Subcutaneous abdominal adipose tissue (tissue), 5 donors: ENCODE measurements around the gene WRNIP1.

Experiments used
- H3K27ac ChIP-seq: one replicate; pipeline ENCODE4 v1.7.0; 2013; ENCODE audit warnings: low read depth, mild to moderate bottlenecking, inconsistent platforms, low read length, moderate library complexity
- H3K27me3 ChIP-seq, 5 donors: one replicate each; pipeline ENCODE4 v1.7.0; 2013; ENCODE audit warnings: low read length in 5 of 5, inconsistent platforms in 1 of 5; ENCODE audit not compliant: control insufficient read depth in 5 of 5, insufficient read depth in 4 of 5
- H3K36me3 ChIP-seq, 5 donors: one replicate each; pipeline ENCODE4 v1.7.0; 2013; ENCODE audit warnings: low read length in 5 of 5; ENCODE audit not compliant: control insufficient read depth in 5 of 5, insufficient read depth in 5 of 5
- H3K4me1 ChIP-seq, 5 donors: one replicate each; pipeline ENCODE4 v1.7.0; 2013; ENCODE audit warnings: low read length in 5 of 5, mild to moderate bottlenecking in 3 of 5, moderate library complexity in 1 of 5; ENCODE audit not compliant: control insufficient read depth in 5 of 5, insufficient read depth in 5 of 5
- H3K4me3 ChIP-seq, 5 donors: one replicate each; pipeline ENCODE4 v1.7.0; 2013; ENCODE audit warnings: low read length in 5 of 5, low read depth in 1 of 5
- H3K9ac ChIP-seq, 5 donors: one replicate each; pipeline ENCODE4 v1.7.0; 2013; ENCODE audit warnings: low read length in 5 of 5, mild to moderate bottlenecking in 4 of 5, moderate library complexity in 3 of 5
- H3K9me3 ChIP-seq, 5 donors: one replicate each; pipeline ENCODE4 v1.7.0; 2013; ENCODE audit warnings: low read length in 5 of 5; ENCODE audit not compliant: control insufficient read depth in 5 of 5
- donor health status: healthy.
- donor health status: healthy.
- donor health status: healthy.
- donor health status: healthy.
- donor health status: healthy.

The WRNIP1 gene

DNA sequence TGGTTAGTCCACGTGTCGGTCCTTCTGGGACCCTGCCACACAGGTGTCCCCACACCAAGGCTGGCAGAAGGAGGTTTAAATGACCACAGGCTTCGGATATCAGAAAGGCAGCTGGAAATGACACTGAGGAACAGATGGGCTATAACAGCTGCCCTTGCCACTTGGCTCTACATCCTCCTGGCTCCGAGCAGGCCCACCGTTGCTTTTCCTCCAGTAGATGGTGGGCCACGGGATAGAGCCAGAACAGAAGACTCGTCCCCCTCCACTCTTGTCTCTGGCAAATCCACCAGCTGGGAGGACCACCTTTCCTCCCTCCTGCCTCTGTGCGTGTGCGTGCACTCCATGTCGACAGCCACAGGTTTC, 17.6 kb downstream of the WRNIP1 start:
- no peak overlapping the region for H3K27ac ChIP-seq
- no peaks in the 10 kb centered on the region for H3K9me3 ChIP-seq
- no peak overlapping the region for H3K4me3 ChIP-seq
- H3K27me3 ChIP-seq = no peaks in the 10 kb centered on the region
- peaks cover 3 to 72% (median 59%) of the 10 kb centered on the region in 5 donors for H3K36me3 ChIP-seq
- H3K9ac ChIP-seq = no peak overlapping the region
- H3K4me1 ChIP-seq = no peaks in the 10 kb centered on the region

- Histone ChIP-seq H3K4me3 (no peak overlapping the region), H3K9me3 (no peaks in the 10 kb centered on the region), H3K4me1 (no peaks in the 10 kb centered on the region), H3K27ac (no peak overlapping the region), H3K9ac (no peak overlapping the region), H3K36me3 (peaks cover 3 to 74% (median 60%) of the 10 kb centered on the region in 5 donors), H3K27me3 (no peaks in the 10 kb centered on the region)
These were observed 18.2 kb downstream of the WRNIP1 start for GRCh38 chr6:2783188-2783963.

- Histone ChIP-seq H3K9ac (no peak overlapping the region), H3K4me3 (no peak overlapping the region), H3K36me3 (peaks cover 3 to 67% (median 57%) of the 10 kb centered on the region in 5 donors), H3K27ac (no peak overlapping the region), H3K9me3 (no peaks in the 10 kb centered on the region), H3K4me1 (no peaks in the 10 kb centered on the region), H3K27me3 (no peaks in the 10 kb centered on the region)
These were observed 18.9 kb downstream of the WRNIP1 start for GRCh38 chr6:2784061-2784460.

DNA sequence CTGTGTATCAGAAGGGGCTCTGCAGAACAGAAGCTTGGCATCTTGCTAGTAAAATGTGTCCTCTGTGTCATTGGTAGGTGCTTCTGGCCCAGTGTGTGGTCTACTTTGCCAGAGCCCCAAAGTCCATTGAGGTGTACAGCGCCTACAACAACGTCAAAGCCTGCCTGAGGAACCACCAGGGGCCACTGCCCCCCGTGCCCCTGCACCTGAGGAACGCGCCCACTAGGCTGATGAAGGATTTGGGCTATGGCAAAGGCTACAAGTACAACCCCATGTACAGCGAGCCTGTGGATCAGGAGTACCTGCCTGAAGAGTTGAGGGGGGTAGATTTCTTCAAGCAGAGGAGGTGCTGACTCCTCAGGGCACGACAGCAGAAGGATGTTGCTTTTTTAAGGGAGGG, 19.7 kb downstream of the WRNIP1 start:
- no peaks in the 10 kb centered on the region for H3K4me1 ChIP-seq
- H3K9me3 ChIP-seq = no peaks in the 10 kb centered on the region
- H3K9ac ChIP-seq = no peak overlapping the region
- no peak overlapping the region for H3K4me3 ChIP-seq
- H3K36me3 ChIP-seq = peaks cover 0 to 61% (median 51%) of the 10 kb centered on the region in 5 donors
- no peaks in the 10 kb centered on the region for H3K27me3 ChIP-seq
- H3K27ac ChIP-seq = no peak overlapping the region

DNA sequence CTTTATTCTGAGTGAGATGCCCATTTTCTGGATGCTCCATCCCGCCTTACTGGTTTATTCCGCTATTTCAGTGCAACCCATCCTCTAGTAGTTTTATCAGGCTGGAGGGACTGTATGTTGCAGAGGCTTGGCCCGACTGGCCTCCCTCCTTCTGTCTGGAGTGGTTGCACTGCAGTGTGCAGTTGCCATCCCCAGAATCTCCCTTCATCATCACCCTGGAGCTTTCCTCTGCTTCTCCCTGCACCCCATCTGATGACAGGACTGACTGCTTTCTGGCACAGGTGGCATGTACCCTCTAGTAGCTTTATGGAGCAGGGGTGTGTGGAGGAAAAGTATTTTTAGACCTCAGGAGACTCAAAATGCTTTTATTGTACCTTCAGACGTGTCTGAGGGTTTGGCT, 21.1 kb downstream of the WRNIP1 start:
- H3K9ac ChIP-seq = no peak overlapping the region
- peaks cover 4 to 7% (median 6%) of the 10 kb centered on the region in 5 donors for H3K4me1 ChIP-seq
- no peaks in the 10 kb centered on the region for H3K9me3 ChIP-seq
- H3K27ac ChIP-seq = no peak overlapping the region
- H3K4me3 ChIP-seq = no peak overlapping the region
- peaks cover 0 to 47% (median 43%) of the 10 kb centered on the region in 5 donors for H3K36me3 ChIP-seq
- H3K27me3 ChIP-seq = no peaks in the 10 kb centered on the region

DNA sequence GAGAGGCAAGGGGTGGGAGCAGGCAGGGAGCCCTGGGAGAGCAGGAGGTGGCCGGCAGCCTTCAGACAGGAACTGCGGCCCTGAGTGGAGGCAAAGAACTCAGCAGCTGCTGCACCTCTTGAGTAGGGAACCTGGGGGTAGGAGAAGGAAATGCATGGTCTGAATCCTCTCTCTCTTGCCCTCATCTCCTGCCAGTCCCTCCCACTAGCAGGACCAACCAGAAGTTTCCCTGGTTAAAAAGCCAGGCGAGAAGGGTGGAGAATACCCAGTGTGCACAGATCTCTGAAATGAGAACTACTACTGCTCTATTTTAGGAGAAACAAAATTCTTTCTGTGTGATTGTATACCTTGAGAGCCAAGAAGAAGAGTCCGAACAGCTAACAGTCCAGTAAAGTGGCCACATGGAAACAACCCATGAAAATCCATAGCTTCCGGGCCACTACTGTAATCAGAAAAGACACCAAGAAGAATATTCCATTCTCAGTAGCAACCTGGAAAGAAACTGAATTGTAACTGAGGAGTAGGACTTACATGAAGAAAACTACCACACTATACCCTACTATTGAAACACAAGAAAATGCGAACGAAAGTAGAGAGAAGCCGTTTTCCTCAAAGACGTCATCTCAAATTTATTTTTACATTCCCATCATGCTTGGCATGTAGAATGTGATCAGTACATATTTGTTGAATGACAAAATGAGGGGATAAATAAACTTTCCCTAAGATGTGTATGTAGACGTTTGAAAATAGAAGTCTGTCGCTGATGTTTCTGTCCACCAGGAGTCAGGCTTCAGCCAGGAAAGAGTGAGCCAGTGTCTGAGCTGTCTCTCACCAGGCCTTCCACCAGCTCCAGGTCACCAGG, 25.6 kb downstream of the WRNIP1 start:
- Histone ChIP-seq H3K36me3 (peaks cover 0 to 13% (median 12%) of the 10 kb centered on the region in 5 donors), H3K9ac (peak overlapping the region in 3 of 5 donors; percentile 19 to 56 (median 43)), H3K27me3 (no peaks in the 10 kb centered on the region), H3K27ac (peak overlapping the region; percentile 55), H3K9me3 (no peaks in the 10 kb centered on the region), H3K4me3 (peak overlapping the region in 1 of 5 donors; percentile 11), H3K4me1 (peaks cover 4 to 12% (median 8%) of the 10 kb centered on the region in 5 donors)

- peak overlapping the region in 1 of 5 donors; percentile 48 for H3K9ac ChIP-seq
- H3K36me3 ChIP-seq = peaks cover 0 to 7% (median 5%) of the 10 kb centered on the region in 5 donors
- no peaks in the 10 kb centered on the region for H3K27me3 ChIP-seq
- H3K9me3 ChIP-seq = no peaks in the 10 kb centered on the region
- peak overlapping the region; percentile 55 for H3K27ac ChIP-seq
- no peak overlapping the region for H3K4me3 ChIP-seq
- peaks cover 4 to 12% (median 8%) of the 10 kb centered on the region in 5 donors for H3K4me1 ChIP-seq
These were observed 26.3 kb downstream of the WRNIP1 start for GRCh38 chr6:2791450-2791974.

DNA sequence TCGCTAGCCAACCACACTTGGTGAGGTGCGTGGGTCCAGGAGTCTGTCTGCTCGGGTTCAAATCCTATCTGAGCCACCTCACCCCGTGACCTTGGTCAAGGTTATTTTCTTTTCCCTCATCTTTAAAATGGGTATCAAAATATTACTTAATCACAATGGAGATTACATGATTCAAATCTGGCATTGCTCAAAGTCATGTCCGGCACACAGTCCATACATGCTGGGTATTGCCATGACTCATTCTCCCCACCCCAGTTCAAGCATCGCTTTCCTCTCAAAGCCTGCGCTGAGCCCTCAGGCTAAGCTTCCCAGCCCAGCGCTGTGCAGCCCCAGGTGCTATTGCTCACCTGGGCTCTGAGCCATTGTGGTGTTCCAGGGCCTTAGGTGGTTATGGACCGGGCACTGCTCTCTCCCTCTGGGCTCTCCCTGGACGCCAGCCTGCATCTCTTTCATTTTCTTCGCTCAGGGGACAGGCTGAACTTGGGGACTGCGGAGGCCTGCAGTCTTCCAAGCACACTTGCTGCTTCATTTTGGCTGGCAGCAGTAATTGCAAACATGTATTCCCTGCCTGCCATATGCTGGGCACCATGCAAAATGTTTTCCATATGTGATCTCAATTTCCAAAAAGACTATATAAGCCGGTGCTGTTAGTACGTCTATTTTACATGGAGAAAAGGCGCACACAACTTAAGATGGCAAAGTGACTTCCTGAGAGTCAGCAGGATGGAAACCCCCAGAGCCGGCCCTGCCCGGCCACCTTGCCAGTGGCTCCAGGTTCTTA, 27.3 kb downstream of the WRNIP1 start:
- no peak overlapping the region for H3K27ac ChIP-seq
- H3K9me3 ChIP-seq = no peaks in the 10 kb centered on the region
- H3K4me3 ChIP-seq = no peak overlapping the region
- H3K9ac ChIP-seq = no peak overlapping the region
- peaks cover 0 to 6% (median 4%) of the 10 kb centered on the region in 5 donors for H3K36me3 ChIP-seq
- H3K27me3 ChIP-seq = no peaks in the 10 kb centered on the region
- H3K4me1 ChIP-seq = peaks cover 4 to 12% (median 8%) of the 10 kb centered on the region in 5 donors

GRCh38 chr6:2793534-2794151, 28.4 kb downstream of the WRNIP1 start:
- Histone ChIP-seq H3K27me3 (no peaks in the 10 kb centered on the region), H3K4me3 (no peak overlapping the region), H3K27ac (no peak overlapping the region), H3K4me1 (peaks cover 4 to 12% (median 8%) of the 10 kb centered on the region in 5 donors), H3K36me3 (no peaks in the 10 kb centered on the region), H3K9ac (no peak overlapping the region), H3K9me3 (no peaks in the 10 kb centered on the region)
